Gastrocnemius medialis (tissue), 4 donors: ENCODE data around the gene TANGO6. TPM values are rescaled to one million over a fixed set of nuclear protein-coding genes. Genes with fewer than 3 reads are reported as not detected.
"Not testable (repeated sequence)": the region's sequence is repeated elsewhere in the genome, so short reads cannot be mapped to it uniquely, and the experiment has no call there.

Source experiments
- ATAC-seq, 2 donors: fragments of 150-250 bp; one replicate each; pipeline ENCODE4 v1.9.1; 2016
- DNase-seq, 2 donors: peaks; one replicate each; pipeline ENCODE4 v3.0.0-alpha.2; 2019
- H3K27ac ChIP-seq, 4 donors: fragments of 200-600 bp; sonication (generic); 1 replicate in 1 of 4; 2 replicates in 3 of 4; pipeline ENCODE4 v1.5.1; 2016 to 2018; ENCODE audit warnings: mild to moderate bottlenecking in 2 of 4, moderate library complexity in 1 of 4
- H3K27me3 ChIP-seq, 3 donors: fragments of 200-600 bp; sonication (generic) in 2 of 3; 1 replicate in 1 of 3; 2 replicates in 2 of 3; pipeline versions ENCODE4 v1.5.1 to v1.6.0; 2016 to 2019; ENCODE audit warnings: mild to moderate bottlenecking in 1 of 3, moderate library complexity in 1 of 3
- H3K36me3 ChIP-seq, 2 donors: fragments of 200-600 bp; sonication (generic) in 1 of 2; one replicate each; pipeline ENCODE4 v1.5.1; 2017 to 2018
- H3K4me1 ChIP-seq, 2 donors: fragments of 200-600 bp; sonication (generic) in 1 of 2; one replicate each; pipeline ENCODE4 v1.5.1; 2016 to 2017; ENCODE audit warnings: mild to moderate bottlenecking in 2 of 2
- H3K4me3 ChIP-seq, 4 donors: fragments of 200-600 bp; sonication (generic) in 3 of 4; 1 replicate in 1 of 4; 2 replicates in 3 of 4; pipeline ENCODE4 v1.5.1; 2016 to 2019; ENCODE audit warnings: mild to moderate bottlenecking in 2 of 4
- H3K9me3 ChIP-seq, 3 donors: fragments of 200-600 bp; sonication (generic) in 2 of 3; 1 replicate in 1 of 3; 2 replicates in 2 of 3; pipeline ENCODE4 v1.5.1; 2016 to 2019
- CTCF ChIP-seq, 5 experiments: fragments of 450-650 bp in 3 of 5; fragments of 200-600 bp in 2 of 5; sonication (generic) in 2 of 5; IDR thresholded peaks in 4 of 5; conservative IDR thresholded peaks in 1 of 5; 1 replicate in 4 of 5; 2 replicates in 1 of 5; pipeline ENCODE4 v1.5.1; 2016 to 2019; ENCODE audit warnings: antibody characterized with exemption in 5 of 5, mild to moderate bottlenecking in 3 of 5, moderate library complexity in 3 of 5
- POLR2A ChIP-seq, 2 donors: fragments of 450-650 bp; IDR thresholded peaks; one replicate each; pipeline ENCODE4 v1.6.1; 2017; ENCODE audit warnings: antibody characterized with exemption in 2 of 2, mild to moderate bottlenecking in 2 of 2, moderate library complexity in 2 of 2
- in situ Hi-C, 4 donors: fragments of 200-750 bp; cut with MboI; loops; one replicate each; pipeline versions ENCODE4 v1.15.0 to v1.8.0; 2017; ENCODE audit warnings: low sequenced_read_pairs in 4 of 4
- intact Hi-C: fragments of 100-400 bp; cut with DNase I; formaldehyde crosslinking; loops from one replicate; pipeline ENCODE4 v1.15.1; 2023; ENCODE audit warnings: low total_unique reads
- total RNA-seq, 4 donors: library from RNA; depleted of rRNA; stranded (reverse); fragments of >200 nt; gene quantifications; one replicate each; pipeline versions ENCODE4 v1.1.0 to v1.2.3, GENCODE V29; 2016

The TANGO6 gene
- total RNA-seq, 4 donors from 2014 or later, result 13.6 to 20.0 (median 17.8) TPM

GRCh38 chr16:68985268-68985667 lies 141.9 kb downstream of the TANGO6 start:
- no peaks in the 10 kb centered on the region for H3K36me3 ChIP-seq
- no peak for TF ChIP-seq POLR2A (IDR thresholded peaks at IDR 0.05)
- intact Hi-C loops, result no loop called here

GRCh38 chr16:68985855-68986254 lies 142.5 kb downstream of the TANGO6 start:
- ATAC-seq, result no peak
- DNase-seq, result no peak
- H3K4me1 ChIP-seq, result no peaks in the 10 kb centered on the region
- H3K36me3 ChIP-seq, result no peaks in the 10 kb centered on the region
- no peaks in the 10 kb centered on the region for H3K27me3 ChIP-seq
- no peak overlapping the region for H3K4me3 ChIP-seq
- in situ Hi-C loops, result no loop called here
- no peaks in the 10 kb centered on the region for H3K9me3 ChIP-seq
- TF ChIP-seq CTCF (IDR thresholded peaks at IDR 0.05 in 4 of 5, conservative IDR thresholded peaks at IDR 0.05 in 1 of 5) (no peak), POLR2A (IDR thresholded peaks at IDR 0.05) (no peak)
- no peak overlapping the region for H3K27ac ChIP-seq
- intact Hi-C loops, result no loop called here

More at GRCh38 chr16:68985268-68985667, 141.9 kb downstream of the TANGO6 start:
- Histone ChIP-seq H3K4me1 (no peaks in the 10 kb centered on the region), H3K27me3 (no peaks in the 10 kb centered on the region), H3K4me3 (no peak overlapping the region), H3K27ac (no peak overlapping the region), H3K9me3 (no peaks in the 10 kb centered on the region)
- ATAC-seq (no peak), DNase-seq (no peak)
- in situ Hi-C loops, result no loop called here

- intact Hi-C loops (no loop called here), in situ Hi-C loops (no loop called here)
- no peak overlapping the region for H3K27ac ChIP-seq
- H3K4me3 ChIP-seq, result no peak overlapping the region
- ATAC-seq (no peak), DNase-seq (no peak)
- no peaks in the 10 kb centered on the region for H3K27me3 ChIP-seq
- H3K9me3 ChIP-seq, result no peaks in the 10 kb centered on the region
- no peaks in the 10 kb centered on the region for H3K36me3 ChIP-seq
- H3K4me1 ChIP-seq, result no peaks in the 10 kb centered on the region
- no peak for TF ChIP-seq POLR2A (IDR thresholded peaks at IDR 0.05)
- no peak for TF ChIP-seq CTCF (IDR thresholded peaks at IDR 0.05 in 4 of 5, conservative IDR thresholded peaks at IDR 0.05 in 1 of 5)
Observed at GRCh38 chr16:68987734-68988457, 144.6 kb downstream of the TANGO6 start.

GRCh38 chr16:68990172-68990845 lies 147.0 kb downstream of the TANGO6 start:
- H3K36me3 ChIP-seq, H3K27me3 ChIP-seq, ATAC-seq, H3K27ac ChIP-seq, H3K4me1 ChIP-seq, H3K9me3 ChIP-seq, intact Hi-C loops, in situ Hi-C loops, H3K4me3 ChIP-seq, DNase-seq: not testable (repeated sequence)

- no peaks in the 10 kb centered on the region for H3K9me3 ChIP-seq
- intact Hi-C loops, result no loop called here
- no peak for DNase-seq
- H3K36me3 ChIP-seq, result no peaks in the 10 kb centered on the region
- in situ Hi-C loops, result no loop called here
- H3K27me3 ChIP-seq, result no peaks in the 10 kb centered on the region
- no peak for ATAC-seq
- no peak overlapping the region for H3K27ac ChIP-seq
- no peak overlapping the region for H3K4me3 ChIP-seq
- TF ChIP-seq POLR2A (IDR thresholded peaks at IDR 0.05) (no peak), CTCF (IDR thresholded peaks at IDR 0.05 in 4 of 5, conservative IDR thresholded peaks at IDR 0.05 in 1 of 5) (no peak)
- peaks cover 0 to 4% of the 10 kb centered on the region in 2 donors for H3K4me1 ChIP-seq
Observed at GRCh38 chr16:68991075-68991474, 147.7 kb downstream of the TANGO6 start.
